ENCODE results near the gene PNMA6F.

The PNMA6F gene

GRCh38 chrX:153319295-153320046, 2.1 kb downstream of the PNMA6F start:
- H3K4me1 ChIP-seq (ENCODE audit: insufficient read depth, low read length, severe bottlenecking): no peaks in the 10 kb centered on the region
- H3K4me2 ChIP-seq (ENCODE audit: low read length): no peak overlapping the region
- no peak overlapping the region for H3K27ac ChIP-seq (ENCODE audit: low read depth, low read length, poor library complexity, severe bottlenecking)
- H3K36me3 ChIP-seq (ENCODE audit: insufficient read depth, low read length): no peaks in the 10 kb centered on the region
- no peaks in the 10 kb centered on the region for H3K27me3 ChIP-seq (ENCODE audit: insufficient read depth, low read length)
- no peaks in the 10 kb centered on the region for H3K9me3 ChIP-seq (ENCODE audit: low read length)
- H2AFZ ChIP-seq (ENCODE audit: low read length): no peak overlapping the region
- no peaks in the 10 kb centered on the region for H4K20me1 ChIP-seq (ENCODE audit: insufficient read depth, low read length)
- no peaks in the 10 kb centered on the region for H3K79me2 ChIP-seq (ENCODE audit: insufficient read depth, low read length)
- no peak for TF ChIP-seq EZH2 (IDR thresholded peaks at IDR 0.05; ENCODE audit: borderline replicate concordance, low read length)
- TF ChIP-seq, protein P1, sequence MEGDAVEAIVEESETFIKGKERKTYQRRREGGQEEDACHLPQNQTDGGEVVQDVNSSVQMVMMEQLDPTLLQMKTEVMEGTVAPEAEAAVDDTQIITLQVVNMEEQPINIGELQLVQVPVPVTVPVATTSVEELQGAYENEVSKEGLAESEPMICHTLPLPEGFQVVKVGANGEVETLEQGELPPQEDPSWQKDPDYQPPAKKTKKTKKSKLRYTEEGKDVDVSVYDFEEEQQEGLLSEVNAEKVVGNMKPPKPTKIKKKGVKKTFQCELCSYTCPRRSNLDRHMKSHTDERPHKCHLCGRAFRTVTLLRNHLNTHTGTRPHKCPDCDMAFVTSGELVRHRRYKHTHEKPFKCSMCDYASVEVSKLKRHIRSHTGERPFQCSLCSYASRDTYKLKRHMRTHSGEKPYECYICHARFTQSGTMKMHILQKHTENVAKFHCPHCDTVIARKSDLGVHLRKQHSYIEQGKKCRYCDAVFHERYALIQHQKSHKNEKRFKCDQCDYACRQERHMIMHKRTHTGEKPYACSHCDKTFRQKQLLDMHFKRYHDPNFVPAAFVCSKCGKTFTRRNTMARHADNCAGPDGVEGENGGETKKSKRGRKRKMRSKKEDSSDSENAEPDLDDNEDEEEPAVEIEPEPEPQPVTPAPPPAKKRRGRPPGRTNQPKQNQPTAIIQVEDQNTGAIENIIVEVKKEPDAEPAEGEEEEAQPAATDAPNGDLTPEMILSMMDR (IDR thresholded peaks at IDR 0.05; ENCODE audit: low read length): no peak
- H3K9ac ChIP-seq (ENCODE audit: low read length): no peak overlapping the region
- H3K4me3 ChIP-seq (ENCODE audit: low read depth, low read length, poor library complexity, severe bottlenecking): no peak overlapping the region
- H3F3A ChIP-seq (ENCODE audit: insufficient read depth, low read length): no peaks in the 10 kb centered on the region
- H3K9me2 ChIP-seq (ENCODE audit: low read depth, low read length): no peaks in the 10 kb centered on the region

GRCh38 chrX:153318811-153319210, 2.8 kb downstream of the PNMA6F start:
- Histone ChIP-seq H2AFZ (ENCODE audit: low read length) (no peak overlapping the region), H3K79me2 (ENCODE audit: insufficient read depth, low read length) (no peaks in the 10 kb centered on the region), H3K4me2 (ENCODE audit: low read length) (no peak overlapping the region), H3K4me1 (ENCODE audit: insufficient read depth, low read length, severe bottlenecking) (no peaks in the 10 kb centered on the region), H3K27ac (ENCODE audit: low read depth, low read length, poor library complexity, severe bottlenecking) (no peak overlapping the region), H4K20me1 (ENCODE audit: insufficient read depth, low read length) (no peaks in the 10 kb centered on the region), H3K9me3 (ENCODE audit: low read length) (no peaks in the 10 kb centered on the region), H3F3A (ENCODE audit: insufficient read depth, low read length) (no peaks in the 10 kb centered on the region), H3K36me3 (ENCODE audit: insufficient read depth, low read length) (no peaks in the 10 kb centered on the region), H3K27me3 (ENCODE audit: insufficient read depth, low read length) (no peaks in the 10 kb centered on the region), H3K9me2 (ENCODE audit: low read depth, low read length) (no peaks in the 10 kb centered on the region), H3K4me3 (ENCODE audit: low read depth, low read length, poor library complexity, severe bottlenecking) (no peak overlapping the region), H3K9ac (ENCODE audit: low read length) (no peak overlapping the region)
- no peak for TF ChIP-seq EZH2 (IDR thresholded peaks at IDR 0.05; ENCODE audit: borderline replicate concordance, low read length)
- TF ChIP-seq, protein P1 (IDR thresholded peaks at IDR 0.05; ENCODE audit: low read length): no peak

GRCh38 chrX:153317996-153318722, 3.4 kb downstream of the PNMA6F start:
- Histone ChIP-seq H2AFZ (ENCODE audit: low read length) (no peak overlapping the region), H3K27ac (ENCODE audit: low read depth, low read length, poor library complexity, severe bottlenecking) (no peak overlapping the region), H3K9me3 (ENCODE audit: low read length) (no peaks in the 10 kb centered on the region), H3K36me3 (ENCODE audit: insufficient read depth, low read length) (no peaks in the 10 kb centered on the region), H4K20me1 (ENCODE audit: insufficient read depth, low read length) (no peaks in the 10 kb centered on the region), H3K9ac (ENCODE audit: low read length) (no peak overlapping the region), H3K9me2 (ENCODE audit: low read depth, low read length) (no peaks in the 10 kb centered on the region), H3F3A (ENCODE audit: insufficient read depth, low read length) (no peaks in the 10 kb centered on the region), H3K27me3 (ENCODE audit: insufficient read depth, low read length) (no peaks in the 10 kb centered on the region), H3K79me2 (ENCODE audit: insufficient read depth, low read length) (no peaks in the 10 kb centered on the region), H3K4me3 (ENCODE audit: low read depth, low read length, poor library complexity, severe bottlenecking) (no peak overlapping the region), H3K4me1 (ENCODE audit: insufficient read depth, low read length, severe bottlenecking) (no peaks in the 10 kb centered on the region), H3K4me2 (ENCODE audit: low read length) (no peak overlapping the region)
- TF ChIP-seq, protein P1 (IDR thresholded peaks at IDR 0.05; ENCODE audit: low read length): no peak
- no peak for TF ChIP-seq EZH2 (IDR thresholded peaks at IDR 0.05; ENCODE audit: borderline replicate concordance, low read length)

All from OCI-LY1 (cell line).